Measurements from ENCODE around the gene OGDHL. TPM values are rescaled to one million over a fixed set of nuclear protein-coding genes. Genes with fewer than 3 reads are reported as not detected.
"Not testable (repeated sequence)": the region's sequence is repeated elsewhere in the genome, so short reads cannot be mapped to it uniquely, and the experiment has no call there.

OGDHL gene
- total RNA-seq, 1 donor from 2014 or later = 0.26 TPM

GRCh38 chr10:49756641-49757040 is 5.5 kb downstream of the OGDHL start:
- no peak for DNase-seq (ENCODE audit: low read depth, low spot score)

DNA sequence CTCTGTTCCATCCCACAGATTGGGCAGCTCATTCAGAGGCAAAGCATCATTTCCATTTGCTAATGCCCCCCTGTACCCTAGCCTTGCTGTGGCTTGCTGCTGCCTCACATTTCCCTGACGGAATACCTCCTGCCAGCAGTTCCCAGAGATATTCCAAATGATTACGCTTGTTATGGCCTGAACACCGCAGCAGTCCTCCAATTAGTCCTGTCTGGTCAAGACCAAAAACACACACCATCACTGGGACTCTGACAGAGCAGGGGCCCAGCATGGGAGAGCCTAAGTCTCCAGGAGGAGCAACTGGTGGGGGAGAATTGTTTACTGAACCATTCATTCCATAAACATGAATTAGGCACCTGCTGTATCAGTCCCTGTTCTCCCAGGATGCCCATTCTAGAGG is 6.1 kb downstream of the OGDHL start:
- DNase-seq (ENCODE audit: low read depth, low spot score) = no peak

GRCh38 chr10:49754951-49755350 is 7.2 kb downstream of the OGDHL start:
- not testable (repeated sequence) for DNase-seq (ENCODE audit: low read depth, low spot score)

DNA sequence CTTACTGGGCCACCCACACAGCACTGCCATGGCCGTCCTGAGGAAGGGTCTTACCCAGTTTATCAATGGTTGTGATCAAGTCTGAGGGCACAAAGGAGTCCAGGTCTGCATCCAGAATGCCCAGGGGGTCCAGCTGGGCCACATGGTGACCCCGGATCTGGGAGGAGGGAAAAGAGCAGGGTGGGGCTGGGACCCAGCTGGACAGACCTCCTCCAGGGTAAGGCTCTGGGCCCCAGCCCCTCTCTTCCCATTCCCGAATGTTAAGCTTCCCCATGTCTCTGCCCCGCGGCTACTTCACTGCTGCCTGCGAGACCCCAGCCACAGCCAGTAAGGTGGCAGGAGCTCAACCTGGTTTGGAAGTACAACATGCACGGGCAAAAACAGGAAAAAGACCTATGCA is 9.5 kb downstream of the OGDHL start:
- DNase-seq (ENCODE audit: low read depth, low spot score) = no peak

DNA sequence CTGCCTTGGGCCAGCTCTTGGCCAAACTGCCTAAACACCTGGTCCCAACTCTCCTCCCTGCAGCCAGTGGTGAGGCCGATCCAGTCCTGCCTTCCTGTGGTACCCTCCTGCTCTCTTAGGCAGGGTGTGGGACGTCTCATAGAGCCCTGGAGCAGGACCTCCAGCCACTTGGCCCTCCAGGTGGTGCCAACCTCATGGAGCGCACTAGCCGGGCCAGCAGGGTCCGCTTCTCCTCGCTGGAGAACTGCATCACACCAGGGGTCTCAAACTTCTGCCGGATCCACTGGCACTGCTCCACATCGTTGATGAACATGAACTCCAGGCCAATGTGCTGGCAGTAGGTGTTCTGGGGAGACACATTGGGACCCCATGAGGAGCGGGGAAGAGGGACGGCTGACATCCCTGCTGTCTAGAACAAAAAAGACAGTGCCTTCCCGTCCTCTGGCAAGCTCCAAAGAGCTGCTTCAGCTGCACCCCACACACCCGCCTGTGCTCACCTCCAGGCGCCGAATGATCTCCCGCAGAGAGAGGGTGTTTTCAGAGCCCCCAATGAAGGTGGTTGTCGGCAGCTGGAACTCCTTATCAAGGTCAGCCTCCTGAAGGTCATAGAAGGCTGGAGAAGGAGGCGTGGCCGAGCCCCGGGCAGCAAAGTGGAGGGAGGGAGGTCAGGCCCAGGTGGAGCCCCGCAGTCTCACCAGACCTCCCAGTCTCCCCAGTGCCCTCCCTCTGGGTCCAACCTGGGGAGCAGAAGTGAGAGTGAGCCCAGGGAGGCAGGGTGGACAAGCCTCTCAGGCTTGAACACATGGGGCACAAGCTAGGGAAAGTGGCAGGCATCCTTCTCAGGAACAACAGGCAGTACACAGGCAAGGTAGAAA is 10.2 kb downstream of the OGDHL start:
- no peak for DNase-seq (ENCODE audit: low read depth, low spot score)

DNA sequence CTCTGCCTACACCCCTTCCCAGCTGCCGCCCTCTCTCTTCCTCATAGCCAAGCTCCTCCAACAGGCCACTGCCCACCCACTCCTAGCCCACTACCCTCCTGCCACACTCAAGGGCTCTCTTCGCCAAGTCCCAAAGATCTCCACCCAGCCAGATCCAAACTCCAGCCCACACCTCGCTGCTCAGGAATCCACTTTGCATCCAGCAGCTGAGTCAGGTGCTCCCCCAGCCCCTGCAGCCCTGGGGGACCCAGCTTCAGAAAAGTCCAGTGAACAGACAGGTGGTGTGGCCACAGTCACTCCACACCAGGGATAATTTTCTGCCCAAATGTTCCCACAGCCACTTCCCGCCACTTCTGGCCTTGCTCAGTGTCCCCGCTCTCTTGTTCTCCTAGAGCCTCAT is 10.9 kb downstream of the OGDHL start:
- DNase-seq (ENCODE audit: low read depth, low spot score) = no peak

GRCh38 chr10:49750546-49750945 is 11.6 kb downstream of the OGDHL start:
- DNase-seq (ENCODE audit: low read depth, low spot score) = no peak

GRCh38 chr10:49749556-49750491 is 12.3 kb downstream of the OGDHL start:
- DNase-seq (ENCODE audit: low read depth, low spot score) = no peak

DNA sequence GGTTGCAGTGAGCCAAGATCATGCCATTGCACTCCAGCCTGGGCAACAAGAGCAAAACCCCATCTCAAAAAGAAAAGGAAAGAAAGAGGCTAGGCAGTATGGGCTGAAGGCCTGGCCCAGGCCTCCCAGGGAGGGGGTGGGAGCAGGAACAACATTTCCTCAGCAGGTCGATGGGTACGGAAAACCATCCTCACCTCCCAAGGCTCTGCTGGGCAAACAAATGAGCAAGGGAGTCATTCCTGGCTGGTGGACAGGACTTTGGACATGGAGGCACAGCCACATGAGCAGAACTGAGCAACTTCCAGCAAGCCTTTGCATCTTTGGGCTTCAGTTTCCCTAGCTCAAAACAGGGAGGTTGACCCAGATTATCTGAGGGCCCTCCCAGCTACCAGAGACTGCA is 13.0 kb downstream of the OGDHL start:
- DNase-seq (ENCODE audit: low read depth, low spot score) = no peak

GRCh38 chr10:49748006-49748405 is 14.1 kb downstream of the OGDHL start:
- DNase-seq (ENCODE audit: low read depth, low spot score) = no peak

GRCh38 chr10:49747303-49747646 is 14.8 kb downstream of the OGDHL start:
- no peak for DNase-seq (ENCODE audit: low read depth, low spot score)

- no peak for DNase-seq (ENCODE audit: low read depth, low spot score)
Measured at GRCh38 chr10:49746626-49747302, 15.4 kb downstream of the OGDHL start.

- no peak for DNase-seq (ENCODE audit: low read depth, low spot score)
Measured at GRCh38 chr10:49745756-49746155, 16.4 kb downstream of the OGDHL start.

GRCh38 chr10:49744924-49745605 is 17.1 kb downstream of the OGDHL start:
- no peak for DNase-seq (ENCODE audit: low read depth, low spot score)

DNA sequence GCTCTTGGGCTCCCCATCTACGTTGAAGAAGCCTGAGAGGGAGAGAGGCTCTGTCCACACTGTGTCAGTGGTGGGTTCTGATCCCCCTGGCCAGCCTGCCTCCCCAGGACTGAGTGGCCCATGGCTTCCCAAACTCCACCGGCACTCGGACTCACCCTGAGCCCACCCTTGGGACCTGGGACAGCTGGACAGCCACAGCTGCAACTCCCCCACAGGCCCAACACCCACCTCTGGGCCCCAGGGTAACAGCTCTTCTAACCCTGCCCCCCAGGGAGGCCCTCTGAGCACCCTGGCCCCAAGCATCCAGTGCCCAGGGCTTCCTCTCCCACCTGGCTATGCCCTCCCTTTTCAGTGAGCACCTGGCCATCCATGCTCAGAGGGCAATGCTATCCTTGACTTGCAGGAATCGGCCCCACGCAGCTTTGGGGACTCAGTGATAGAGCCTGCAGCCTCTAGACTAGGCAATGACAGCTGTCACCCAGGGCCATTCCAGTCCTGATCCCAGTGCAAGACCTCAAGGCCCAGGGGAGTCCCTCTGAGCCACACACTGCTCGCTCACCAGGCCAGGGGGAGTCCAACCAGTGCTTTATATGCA is 17.9 kb downstream of the OGDHL start:
- no peak for DNase-seq (ENCODE audit: low read depth, low spot score)

GRCh38 chr10:49743464-49744075 is 18.6 kb downstream of the OGDHL start:
- no peak for DNase-seq (ENCODE audit: low read depth, low spot score)

DNA sequence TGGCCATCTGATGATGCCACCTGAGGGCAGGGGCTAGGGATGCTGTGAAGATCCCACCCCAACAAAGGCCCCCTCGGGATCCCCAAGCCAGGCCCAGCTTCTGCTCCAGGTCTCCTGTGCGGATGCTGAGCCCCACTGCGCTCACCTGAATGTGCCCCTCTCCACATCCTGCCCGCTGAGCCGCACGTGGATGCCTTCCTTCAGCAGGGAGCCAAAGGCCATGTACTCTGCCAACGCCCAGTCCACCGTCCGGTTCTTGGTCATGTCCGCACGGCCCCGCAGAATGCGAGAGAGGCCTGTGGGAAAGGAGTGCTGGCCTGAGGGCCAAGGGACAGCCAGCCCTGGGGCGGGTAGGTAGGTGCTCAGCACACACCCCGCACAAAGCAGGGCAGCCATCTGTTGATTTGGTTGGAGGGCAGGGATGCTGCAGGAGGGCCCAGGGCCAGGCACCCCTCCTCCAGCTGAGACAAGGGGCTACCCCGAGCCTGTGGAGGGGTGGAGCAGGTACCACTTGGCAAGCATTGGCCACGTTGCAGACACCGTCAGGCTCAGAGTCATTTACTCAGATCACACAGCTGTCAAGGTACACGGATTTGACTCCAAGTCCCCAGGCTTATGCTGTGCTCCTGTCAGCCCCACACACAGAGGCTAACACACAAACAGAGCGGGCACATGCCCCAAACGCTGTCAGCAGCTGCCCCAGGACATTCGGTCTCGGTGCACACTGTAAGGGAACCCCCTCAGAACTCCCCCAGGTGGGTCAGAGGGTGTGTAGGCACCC is 19.2 kb downstream of the OGDHL start:
- no peak for DNase-seq (ENCODE audit: low read depth, low spot score)

DNA sequence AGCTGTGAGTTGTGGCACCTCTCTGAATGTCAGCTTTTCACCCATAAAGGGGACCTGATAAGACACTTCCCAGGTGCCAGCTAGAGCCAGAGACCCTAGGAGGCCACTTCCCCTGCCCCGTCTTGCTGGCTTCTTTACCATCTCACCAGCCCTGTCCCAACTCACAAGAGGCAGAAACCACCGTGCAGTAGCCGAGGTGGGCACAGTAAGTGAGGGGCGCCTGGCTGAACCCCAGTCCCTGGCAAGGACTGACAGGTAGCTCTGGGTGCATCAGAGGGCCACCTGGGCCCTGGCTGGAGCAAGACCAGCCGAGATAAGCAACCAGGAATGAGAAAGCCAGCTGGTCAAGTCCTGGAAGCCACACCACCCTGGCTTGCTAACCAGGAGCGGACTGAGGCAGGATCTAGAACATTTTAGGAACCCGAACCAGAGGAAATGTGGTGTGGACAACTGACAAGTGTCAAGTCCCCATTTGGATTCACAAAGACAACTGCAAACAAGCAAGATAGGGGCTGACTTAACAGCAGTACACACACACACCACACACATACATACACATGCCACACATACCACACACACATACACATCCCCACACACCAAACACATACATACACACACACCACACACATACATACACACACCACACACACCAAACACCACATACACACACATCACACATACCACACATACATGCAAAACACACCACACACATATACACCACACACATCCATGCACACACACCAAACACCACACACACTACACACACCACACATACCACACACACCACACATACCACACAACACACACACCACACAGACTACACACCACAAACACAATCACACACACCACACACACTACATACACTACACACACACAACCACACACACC is 20.8 kb downstream of the OGDHL start:
- no peak for DNase-seq (ENCODE audit: low read depth, low spot score)

Data from pulmonary artery endothelial cell (primary cell).